NCI-H2081 treated with DMSO at 0.1 percent for 48 hours (cell line): ENCODE measurements around the gene PLD1.
"Not testable (repeated sequence)": the region's sequence is repeated elsewhere in the genome, so short reads cannot be mapped to it uniquely, and the experiment has no call there.

ENCODE experiments used
- DNase-seq: peaks from one replicate; lab custom pipeline; 2025; lab: John Stamatoyannopoulos, UW

PLD1 gene

DNA sequence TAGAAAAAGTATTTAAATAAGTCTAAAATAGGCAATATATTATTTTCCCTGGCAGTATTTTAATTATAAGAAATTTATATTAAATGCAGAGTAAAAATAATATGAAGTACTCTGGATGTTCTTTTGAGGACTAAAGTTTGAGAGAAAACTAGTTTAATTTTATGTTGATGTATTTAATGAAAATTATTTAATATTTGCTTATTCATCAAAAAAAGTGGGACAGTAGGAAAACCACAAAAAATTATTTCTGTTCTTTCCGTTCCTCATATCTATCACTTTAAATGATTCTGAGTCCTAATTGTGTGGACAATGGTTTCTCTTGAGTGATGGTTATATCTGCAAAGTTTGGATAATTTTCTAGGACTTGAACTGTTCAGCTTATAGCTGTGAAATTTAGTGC lies 202.8 kb downstream of the PLD1 start:
- no peak for DNase-seq

DNA sequence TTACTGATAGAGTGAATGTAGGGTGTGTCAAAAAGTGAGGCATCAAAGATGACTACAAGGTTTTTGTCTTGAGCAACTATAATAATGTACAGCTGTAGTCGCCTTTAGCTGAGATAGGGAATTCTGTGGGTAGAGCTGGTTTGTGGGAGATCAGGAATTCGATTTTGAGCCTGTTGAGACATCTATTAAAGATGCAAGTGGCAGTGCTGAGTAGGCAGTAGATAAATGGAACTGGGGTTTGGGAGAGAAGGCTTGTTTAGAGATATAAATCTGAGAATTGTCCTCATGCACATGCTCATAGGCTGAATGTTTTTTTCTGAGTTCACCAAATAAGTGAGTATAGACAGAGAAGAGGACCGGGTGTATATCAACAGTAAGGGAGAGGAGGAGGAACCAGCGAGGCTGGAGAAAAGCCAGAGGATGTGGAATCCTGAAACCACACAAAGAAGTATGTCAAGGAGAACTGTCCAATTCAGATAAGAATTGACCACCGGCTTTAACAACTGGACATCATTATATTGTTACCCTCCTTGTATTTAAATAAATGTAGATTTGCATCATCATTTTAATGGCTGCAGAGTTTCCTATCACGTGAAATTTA lies 204.0 kb downstream of the PLD1 start:
- no peak for DNase-seq

- DNase-seq = no peak
Measured at GRCh38 chr3:171604370-171604769, 205.9 kb downstream of the PLD1 start.

GRCh38 chr3:171602072-171602471 lies 208.2 kb downstream of the PLD1 start:
- DNase-seq = no peak

GRCh38 chr3:171600030-171600429 lies 210.3 kb downstream of the PLD1 start:
- no peak for DNase-seq

- DNase-seq = no peak
Measured at GRCh38 chr3:171598990-171599389, 211.3 kb downstream of the PLD1 start.

GRCh38 chr3:171592786-171593185 lies 217.5 kb downstream of the PLD1 start:
- no peak for DNase-seq

- no peak for DNase-seq
Measured at GRCh38 chr3:171591070-171591469, 219.2 kb downstream of the PLD1 start.

DNA sequence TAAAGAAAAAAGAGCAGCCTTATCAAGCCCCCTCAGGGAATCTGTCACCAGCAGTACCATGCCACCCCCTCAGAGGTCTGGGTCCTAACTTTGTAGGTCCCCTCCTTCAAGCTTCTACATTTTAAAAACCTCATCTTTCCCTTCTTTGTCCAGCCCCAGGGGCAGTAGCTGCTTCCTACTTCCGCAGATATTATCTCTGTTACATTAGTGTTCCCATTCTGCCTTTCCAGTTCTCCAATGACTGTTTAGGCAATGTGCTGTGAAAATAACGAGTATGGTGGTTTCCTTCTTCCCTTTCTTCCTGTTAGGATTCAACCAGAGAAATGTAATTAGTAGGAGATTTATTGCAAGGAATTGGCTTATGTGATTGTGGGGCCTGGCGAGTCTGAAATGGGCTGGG lies 224.0 kb downstream of the PLD1 start:
- DNase-seq = no peak

GRCh38 chr3:171585039-171585438 lies 225.2 kb downstream of the PLD1 start:
- no peak for DNase-seq

GRCh38 chr3:171584100-171584499 lies 226.2 kb downstream of the PLD1 start:
- no peak for DNase-seq

GRCh38 chr3:171574556-171575240 lies 235.6 kb downstream of the PLD1 start:
- no peak for DNase-seq

- no peak for DNase-seq
Measured at GRCh38 chr3:171569571-171570132, 240.6 kb downstream of the PLD1 start.

DNA sequence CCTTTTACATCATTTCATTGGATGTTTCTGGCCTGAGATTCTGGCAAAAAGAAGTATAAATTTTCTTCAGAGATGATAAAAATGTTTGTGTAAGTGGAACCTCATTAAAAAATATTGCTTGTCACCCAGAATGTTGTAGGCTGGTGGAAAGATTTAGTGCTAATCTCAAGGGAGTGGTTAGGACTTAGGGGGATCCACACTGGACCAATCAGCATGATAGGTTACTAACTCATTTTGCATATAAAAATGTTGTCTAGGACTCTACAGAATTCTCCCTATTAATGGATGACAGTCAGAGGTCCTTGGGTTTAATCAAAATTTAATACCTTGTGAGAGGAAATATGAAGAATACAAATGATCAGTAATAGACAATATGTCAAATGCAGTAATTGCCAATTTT lies 241.5 kb downstream of the PLD1 start:
- DNase-seq = no peak

GRCh38 chr3:171566803-171567422 lies 243.4 kb downstream of the PLD1 start:
- peak; percentile 35 for DNase-seq

GRCh38 chr3:171565481-171566058 lies 244.7 kb downstream of the PLD1 start:
- DNase-seq = no peak

DNA sequence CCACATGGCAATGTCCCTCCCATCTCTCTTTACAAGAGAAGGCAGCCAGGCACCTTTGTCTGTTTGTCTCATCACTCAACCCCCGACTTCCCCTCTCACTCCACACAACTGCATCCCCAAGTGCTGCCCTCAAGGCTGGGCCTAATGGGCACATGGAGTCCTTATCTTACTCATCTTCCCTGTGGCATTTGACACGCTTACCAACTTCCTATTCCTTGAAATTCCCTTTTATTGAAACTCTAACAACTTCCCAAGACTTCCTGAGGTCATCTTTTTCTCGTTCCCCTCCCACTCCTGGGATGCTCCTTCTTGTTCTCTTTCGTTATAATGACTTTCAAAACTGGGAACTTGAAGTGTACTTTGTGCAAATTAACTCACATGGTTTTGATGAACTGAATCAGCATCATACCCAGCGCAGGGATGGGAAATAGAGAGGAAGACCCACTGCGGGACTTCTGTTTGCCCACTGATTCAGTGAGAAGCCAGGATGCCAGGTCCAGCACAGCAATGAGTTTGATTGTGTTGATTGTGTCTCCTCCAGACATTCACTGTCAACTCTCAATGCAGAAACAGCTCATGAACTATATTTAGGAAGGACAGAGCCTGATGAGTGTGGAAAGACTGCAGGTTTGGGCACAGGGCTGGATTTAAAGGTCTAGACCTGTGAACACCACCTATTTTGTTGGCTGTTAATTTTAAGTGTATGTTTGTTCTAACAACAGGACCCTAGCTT lies 245.4 kb downstream of the PLD1 start:
- DNase-seq = no peak

DNA sequence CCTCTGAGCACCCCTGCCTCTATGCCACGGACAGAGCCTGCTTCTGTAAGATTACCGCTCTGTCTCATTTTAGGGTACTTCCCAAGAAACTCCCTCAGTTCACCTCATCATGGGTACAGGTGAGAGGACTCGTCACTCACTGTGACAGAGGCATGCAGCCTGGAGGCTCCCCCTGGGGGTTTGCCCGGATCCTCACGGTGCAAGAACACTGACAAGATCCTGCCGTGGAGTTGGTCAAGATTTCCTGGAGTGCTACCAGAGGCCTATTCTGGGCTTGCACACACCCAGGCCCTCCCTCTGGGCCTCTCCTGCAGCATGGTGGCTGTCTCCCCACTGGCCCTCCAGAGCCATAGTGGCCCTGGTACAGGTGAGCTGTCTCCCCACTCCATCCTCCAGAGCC lies 247.0 kb downstream of the PLD1 start:
- no peak for DNase-seq

DNA sequence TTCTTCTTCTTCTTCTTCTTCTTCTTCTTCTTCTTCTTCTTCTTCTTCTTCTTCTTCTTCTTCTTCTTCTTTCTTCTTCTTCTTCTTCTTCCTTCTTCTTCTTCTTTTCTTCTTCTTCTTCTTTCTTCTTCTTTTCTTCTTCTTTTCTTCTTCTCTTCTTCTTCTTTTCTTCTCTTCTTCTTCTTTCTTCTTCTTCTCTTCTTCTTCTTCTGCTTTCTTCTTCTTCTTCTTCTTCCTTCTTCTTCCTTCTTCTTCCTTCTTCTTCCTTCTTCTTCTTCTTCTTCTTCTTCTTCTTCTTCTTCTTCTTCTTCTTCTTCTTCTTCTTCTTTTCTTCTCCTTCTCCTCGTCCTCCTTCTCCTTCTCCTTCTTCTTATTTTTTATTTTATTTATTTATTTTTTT lies 247.8 kb downstream of the PLD1 start:
- DNase-seq = not testable (repeated sequence)

- DNase-seq = no peak
Measured at GRCh38 chr3:171561596-171562323, 248.5 kb downstream of the PLD1 start.

DNA sequence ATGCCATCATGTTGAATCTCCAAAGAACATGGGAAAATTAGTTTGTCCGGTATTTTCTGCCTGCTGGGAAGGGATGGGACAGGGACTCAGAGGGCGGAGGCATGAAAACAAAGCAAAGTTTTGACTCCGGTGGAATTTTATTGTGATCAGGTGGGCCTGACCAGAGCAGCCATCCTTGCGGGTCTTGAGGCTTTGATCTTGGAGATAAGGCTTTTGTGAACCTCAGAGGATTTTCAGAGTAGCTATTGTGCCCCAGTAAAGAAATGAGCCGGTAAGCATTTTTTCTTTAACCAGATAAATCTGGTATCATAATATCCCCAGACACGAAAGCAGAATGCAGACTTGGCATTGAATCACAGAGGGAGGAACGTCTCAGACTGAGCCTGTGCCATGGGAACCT lies 250.7 kb downstream of the PLD1 start:
- no peak for DNase-seq
